ENCODE results near the gene BCAT1. TPM values are rescaled to one million over a fixed set of nuclear protein-coding genes. Genes with fewer than 3 reads are reported as not detected.

BCAT1 gene
- total RNA-seq, 2 donors from 2014 or later = 4.2 to 7.4 TPM

DNA sequence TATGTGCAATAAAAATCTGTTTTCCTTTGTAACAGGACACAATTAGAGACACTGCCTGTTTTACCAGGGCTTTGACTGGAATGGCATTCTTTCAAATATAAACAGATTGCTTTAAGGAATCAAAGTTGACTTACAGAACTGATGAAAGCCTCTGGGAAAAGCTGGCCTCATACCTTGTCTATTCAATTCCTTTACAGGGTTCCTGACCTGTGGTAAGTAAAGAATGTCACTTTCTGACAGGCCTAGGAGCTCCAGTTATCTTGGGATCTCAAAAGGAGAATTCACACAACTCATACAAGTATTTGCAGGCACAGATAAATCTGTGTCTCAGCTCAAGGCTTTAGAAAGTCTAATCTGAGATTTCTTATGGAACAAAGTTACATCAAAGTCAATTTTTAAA is 88.4 kb downstream of the BCAT1 start:
- intact Hi-C loops (cut with DNase I) = no loop called here
- Histone ChIP-seq H3K9ac (ENCODE audit: low read depth in 2 of 2, low read length in 2 of 2) (no peak overlapping the region), H3K4me1 (no peaks in the 10 kb centered on the region), H3K27me3 (no peaks in the 10 kb centered on the region), H3K9me3 (no peaks in the 10 kb centered on the region), H3K27ac (no peak overlapping the region), H3K36me3 (no peaks in the 10 kb centered on the region), H3K4me3 (no peak overlapping the region)
- DNase-seq = no peak
- TF ChIP-seq CTCF (IDR thresholded peaks at IDR 0.05) = no peak

DNA sequence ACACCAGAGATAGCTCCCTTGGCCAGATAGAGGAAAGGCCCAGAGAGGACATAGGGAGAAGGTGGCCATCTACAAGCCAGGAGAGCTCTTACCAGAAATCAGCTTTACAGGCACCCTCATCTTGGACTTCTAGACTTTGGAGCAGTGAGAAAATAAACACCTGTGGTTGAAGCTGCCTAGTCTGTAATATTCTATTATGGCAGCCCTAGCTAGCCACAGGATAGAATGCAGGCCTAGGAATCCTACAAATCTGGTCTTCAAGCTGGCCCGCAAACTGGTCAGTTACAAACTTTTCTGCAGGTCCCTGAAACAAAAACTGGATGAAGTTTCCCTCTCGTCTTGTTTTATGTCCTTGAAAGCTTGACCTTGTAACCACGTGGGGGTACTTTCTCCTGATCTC is 92.4 kb downstream of the BCAT1 start:
- TF ChIP-seq CTCF (IDR thresholded peaks at IDR 0.05) = no peak
- Histone ChIP-seq H3K9me3 (no peaks in the 10 kb centered on the region), H3K27ac (no peak overlapping the region), H3K4me1 (no peaks in the 10 kb centered on the region), H3K9ac (ENCODE audit: low read depth in 2 of 2, low read length in 2 of 2) (no peak overlapping the region), H3K27me3 (no peaks in the 10 kb centered on the region), H3K36me3 (no peaks in the 10 kb centered on the region), H3K4me3 (no peak overlapping the region)
- intact Hi-C loops (cut with DNase I) = no loop called here
- no peak for DNase-seq

GRCh38 chr12:24854908-24855307 is 94.0 kb downstream of the BCAT1 start:
- no peak for TF ChIP-seq CTCF (IDR thresholded peaks at IDR 0.05)
- no peak overlapping the region for H3K27ac ChIP-seq
- H3K4me3 ChIP-seq = no peak overlapping the region
- intact Hi-C loops (cut with DNase I) = no loop called here
- H3K9me3 ChIP-seq = no peaks in the 10 kb centered on the region
- H3K27me3 ChIP-seq = no peaks in the 10 kb centered on the region
- H3K4me1 ChIP-seq = no peaks in the 10 kb centered on the region
- no peaks in the 10 kb centered on the region for H3K36me3 ChIP-seq
- no peak overlapping the region for H3K9ac ChIP-seq (ENCODE audit: low read depth in 2 of 2, low read length in 2 of 2)
- no peak for DNase-seq

DNA sequence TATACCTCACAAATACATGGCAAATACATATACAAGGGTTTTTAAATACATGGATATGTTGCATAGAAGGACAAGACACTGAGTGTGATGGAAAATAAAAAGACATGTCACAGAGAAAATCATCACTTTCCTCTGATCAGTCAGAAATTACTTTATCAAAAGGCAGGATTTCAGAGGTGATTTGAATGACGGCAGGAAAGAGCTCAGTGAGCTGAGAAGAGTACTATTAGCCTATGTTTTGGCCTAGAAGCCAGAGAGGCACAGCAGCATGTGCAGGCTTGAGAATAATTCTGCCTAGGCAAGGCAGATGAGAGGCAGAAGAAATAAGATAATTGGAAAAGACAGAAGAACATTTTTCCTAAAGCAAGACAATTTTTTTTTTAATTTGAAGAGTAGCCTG is 94.9 kb downstream of the BCAT1 start:
- H3K9ac ChIP-seq (ENCODE audit: low read depth in 2 of 2, low read length in 2 of 2) = no peak overlapping the region
- no peak for TF ChIP-seq CTCF (IDR thresholded peaks at IDR 0.05)
- no peak overlapping the region for H3K4me3 ChIP-seq
- DNase-seq = no peak
- no peak overlapping the region for H3K27ac ChIP-seq
- intact Hi-C loops (cut with DNase I) = no loop called here
- no peaks in the 10 kb centered on the region for H3K4me1 ChIP-seq
- no peaks in the 10 kb centered on the region for H3K36me3 ChIP-seq
- H3K9me3 ChIP-seq = no peaks in the 10 kb centered on the region
- no peaks in the 10 kb centered on the region for H3K27me3 ChIP-seq

GRCh38 chr12:24853588-24853987 is 95.3 kb downstream of the BCAT1 start:
- Histone ChIP-seq H3K36me3 (no peaks in the 10 kb centered on the region), H3K9me3 (no peaks in the 10 kb centered on the region), H3K27me3 (no peaks in the 10 kb centered on the region), H3K9ac (ENCODE audit: low read depth in 2 of 2, low read length in 2 of 2) (no peak overlapping the region), H3K4me1 (no peaks in the 10 kb centered on the region), H3K27ac (no peak overlapping the region), H3K4me3 (no peak overlapping the region)
- DNase-seq = no peak
- intact Hi-C loops (cut with DNase I) = no loop called here
- TF ChIP-seq CTCF (IDR thresholded peaks at IDR 0.05) = no peak

- TF ChIP-seq CTCF (IDR thresholded peaks at IDR 0.05) = no peak
- H3K27ac ChIP-seq = no peak overlapping the region
- H3K4me1 ChIP-seq = no peaks in the 10 kb centered on the region
- no peaks in the 10 kb centered on the region for H3K27me3 ChIP-seq
- H3K9ac ChIP-seq (ENCODE audit: low read depth in 2 of 2, low read length in 2 of 2) = no peak overlapping the region
- H3K36me3 ChIP-seq = no peaks in the 10 kb centered on the region
- DNase-seq = no peak
- no peaks in the 10 kb centered on the region for H3K9me3 ChIP-seq
- intact Hi-C loops (cut with DNase I) = no loop called here
- H3K4me3 ChIP-seq = no peak overlapping the region
Observed at GRCh38 chr12:24853094-24853493, 95.8 kb downstream of the BCAT1 start.

Measured in colonic mucosa (tissue), 4 donors.